Sigmoid colon (tissue), 7 donors: ENCODE measurements around the gene SPIRE1. TPM values are rescaled to one million over a fixed set of nuclear protein-coding genes. Genes with fewer than 3 reads are reported as not detected.

Experiments
- DNase-seq: peaks from one replicate; pipeline ENCODE4 v3.0.0-alpha.2; 2019
- H3K27ac ChIP-seq, 4 donors: fragments of 200-600 bp; sonication (generic); one replicate each; pipeline ENCODE4 v1.5.1; 2016 to 2019; ENCODE audit warnings: mild to moderate bottlenecking in 1 of 4
- H3K27me3 ChIP-seq, 3 donors: fragments of 200-600 bp; sonication (generic); one replicate each; pipeline ENCODE4 v1.5.1; 2019; ENCODE audit warnings: mild to moderate bottlenecking in 1 of 3
- H3K36me3 ChIP-seq, 4 donors: fragments of 200-600 bp; sonication (generic); one replicate each; pipeline ENCODE4 v1.5.1; 2016 to 2019
- H3K4me1 ChIP-seq, 4 donors: fragments of 200-600 bp; sonication (generic); one replicate each; pipeline ENCODE4 v1.5.1; 2017 to 2019
- H3K4me3 ChIP-seq, 4 donors: fragments of 200-600 bp; sonication (generic); one replicate each; pipeline ENCODE4 v1.5.1; 2017 to 2019; ENCODE audit warnings: mild to moderate bottlenecking in 2 of 4, moderate library complexity in 1 of 4
- H3K9me3 ChIP-seq, 4 donors: fragments of 200-600 bp in 3 of 4; sonication (generic) in 3 of 4; one replicate each; pipeline versions ENCODE4 v1.5.1 to v1.6.1; 2013 to 2019
- EP300 ChIP-seq, 4 donors: sonication (generic); formaldehyde crosslinking; IDR thresholded peaks; one replicate each; pipeline ENCODE4 v1.6.1; 2017; ENCODE audit warnings: antibody characterized with exemption in 4 of 4
- POLR2A ChIP-seq, 2 donors: fragments of 450-650 bp; IDR thresholded peaks; one replicate each; pipeline ENCODE4 v1.6.1; 2016; ENCODE audit warnings: antibody characterized with exemption in 2 of 2, mild to moderate bottlenecking in 2 of 2, moderate library complexity in 2 of 2
- POLR2AphosphoS5 ChIP-seq, 4 donors: sonication (generic); formaldehyde crosslinking; IDR thresholded peaks; one replicate each; pipeline ENCODE4 v1.6.1; 2017; ENCODE audit warnings: antibody characterized with exemption in 4 of 4
- WGBS, 2 donors: extraction: QIAGEN DNeasy Blood & Tissue Kit; methylation state at CpG; one replicate each; pipeline ENCODE4 v1.1.7; 2013; 5-methylcytosine and 5-hydroxymethylcytosine counted together
- intact Hi-C: fragments of 100-400 bp; cut with DNase I; formaldehyde crosslinking; loops from one replicate; pipeline ENCODE4 v1.15.1; 2023
- polyA plus RNA-seq, 3 donors: library from polyadenylated mRNA; stranded (reverse); fragments of 200-250 nt; gene quantifications; one replicate each; pipeline ENCODE4 v1.2.3, GENCODE V29; 2013
- total RNA-seq, 4 donors: library from RNA; depleted of rRNA; stranded (reverse); fragments of >200 nt; gene quantifications; one replicate each; pipeline ENCODE4 v1.1.0, GENCODE V29; 2016
- TF ChIP-seq, protein P1 (sequence below), 4 experiments: fragments of 450-650 bp in 3 of 4; fragments of 200-600 bp in 1 of 4; IDR thresholded peaks; one replicate each; pipeline ENCODE4 v1.5.1; 2016 to 2019; ENCODE audit warnings: antibody characterized with exemption in 4 of 4, mild to moderate bottlenecking in 3 of 4, moderate library complexity in 2 of 4
- donor health status: healthy with polysubstance abuse.
- donor health status: Bipolar disorder and iron deficiency.
- donor health status: healthy.

The SPIRE1 gene
- total and polyA plus RNA-seq, 7 donors: 2.1 to 31.6 (median 22.7) TPM

DNA sequence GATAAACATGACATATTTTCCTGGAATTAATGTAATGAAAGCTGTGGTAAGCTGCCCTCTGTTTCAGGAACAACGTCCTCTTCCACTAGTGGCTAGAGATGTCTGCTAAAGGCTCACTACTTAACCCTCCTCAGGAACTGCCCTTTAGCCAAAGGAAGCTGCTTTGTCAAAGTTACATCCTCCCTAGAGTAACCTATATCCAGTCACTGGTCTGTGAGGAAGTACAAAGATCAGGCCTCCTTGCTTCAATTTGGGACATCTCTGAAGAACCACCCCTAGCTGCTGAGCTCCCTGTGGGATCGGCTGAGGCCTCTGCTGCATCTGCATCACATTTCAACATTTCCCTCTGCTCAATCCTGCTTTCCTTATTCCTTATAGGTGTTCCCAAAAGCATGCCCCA lies 142.4 kb downstream of the SPIRE1 start:
- DNase-seq: no peak
- no peak overlapping the region for H3K27ac ChIP-seq
- TF ChIP-seq POLR2AphosphoS5 (IDR thresholded peaks at IDR 0.05) (no peak), EP300 (IDR thresholded peaks at IDR 0.05) (no peak), POLR2A (IDR thresholded peaks at IDR 0.05) (no peak)
- TF ChIP-seq, protein P1, sequence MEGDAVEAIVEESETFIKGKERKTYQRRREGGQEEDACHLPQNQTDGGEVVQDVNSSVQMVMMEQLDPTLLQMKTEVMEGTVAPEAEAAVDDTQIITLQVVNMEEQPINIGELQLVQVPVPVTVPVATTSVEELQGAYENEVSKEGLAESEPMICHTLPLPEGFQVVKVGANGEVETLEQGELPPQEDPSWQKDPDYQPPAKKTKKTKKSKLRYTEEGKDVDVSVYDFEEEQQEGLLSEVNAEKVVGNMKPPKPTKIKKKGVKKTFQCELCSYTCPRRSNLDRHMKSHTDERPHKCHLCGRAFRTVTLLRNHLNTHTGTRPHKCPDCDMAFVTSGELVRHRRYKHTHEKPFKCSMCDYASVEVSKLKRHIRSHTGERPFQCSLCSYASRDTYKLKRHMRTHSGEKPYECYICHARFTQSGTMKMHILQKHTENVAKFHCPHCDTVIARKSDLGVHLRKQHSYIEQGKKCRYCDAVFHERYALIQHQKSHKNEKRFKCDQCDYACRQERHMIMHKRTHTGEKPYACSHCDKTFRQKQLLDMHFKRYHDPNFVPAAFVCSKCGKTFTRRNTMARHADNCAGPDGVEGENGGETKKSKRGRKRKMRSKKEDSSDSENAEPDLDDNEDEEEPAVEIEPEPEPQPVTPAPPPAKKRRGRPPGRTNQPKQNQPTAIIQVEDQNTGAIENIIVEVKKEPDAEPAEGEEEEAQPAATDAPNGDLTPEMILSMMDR (IDR thresholded peaks at IDR 0.05): no peak
- WGBS, 2 donors: 74 to 79% methylated on average over 2 of the region's 2 CpGs
- H3K4me1 ChIP-seq: peaks cover 0 to 18% (median 14%) of the 10 kb centered on the region in 4 donors
- no peaks in the 10 kb centered on the region for H3K27me3 ChIP-seq
- H3K9me3 ChIP-seq: no peaks in the 10 kb centered on the region
- intact Hi-C loops: no loop called here
- H3K4me3 ChIP-seq: no peak overlapping the region
- peaks cover 0 to 13% (median 3%) of the 10 kb centered on the region in 4 donors for H3K36me3 ChIP-seq

DNA sequence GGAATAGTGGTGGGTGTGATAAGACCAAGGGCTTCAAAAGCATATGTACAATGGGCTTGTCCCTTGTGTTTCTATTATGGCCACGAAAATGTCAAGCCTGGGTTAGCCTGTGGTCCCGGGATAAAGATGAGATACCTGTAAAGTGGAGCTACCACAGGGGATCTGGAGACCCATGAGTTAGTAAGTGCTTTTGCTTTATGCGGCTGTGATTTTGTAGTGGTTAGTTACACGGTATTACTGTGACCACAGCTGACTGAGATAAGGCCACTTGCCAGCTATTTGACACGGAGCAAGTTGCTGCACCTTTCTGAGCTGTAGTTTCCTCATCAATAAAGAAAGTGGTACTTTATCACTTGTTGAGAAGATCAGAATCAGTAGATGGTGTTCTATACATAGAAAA lies 150.9 kb downstream of the SPIRE1 start:
- intact Hi-C loops: no loop called here

DNA sequence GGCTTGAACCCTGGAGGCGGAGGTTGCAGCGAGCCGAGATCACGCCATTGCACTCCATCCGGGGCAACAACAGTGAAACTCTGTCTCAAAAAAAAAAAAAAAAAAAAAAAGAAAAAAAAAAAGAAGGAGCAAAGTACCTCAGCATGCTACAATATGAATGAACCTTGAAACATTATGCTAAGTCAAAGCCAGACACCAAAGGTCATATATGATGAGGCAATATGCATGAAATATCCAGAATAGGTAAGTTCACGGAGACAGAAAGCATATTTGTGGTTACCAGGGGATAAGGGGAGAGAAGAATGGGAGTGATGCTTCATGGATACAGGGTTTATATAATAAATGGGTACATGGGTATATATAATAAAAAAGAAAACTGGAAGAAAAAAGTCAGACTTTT lies 156.9 kb downstream of the SPIRE1 start:
- intact Hi-C loops: no loop called here
- no peak overlapping the region for H3K4me3 ChIP-seq
- no peak overlapping the region for H3K27ac ChIP-seq
- 95 to 96% methylated on average over 6 of the region's 6 CpGs for WGBS, 2 donors
- no peaks in the 10 kb centered on the region for H3K4me1 ChIP-seq
- peaks cover 0 to 21% (median under 1%) of the 10 kb centered on the region in 4 donors for H3K36me3 ChIP-seq
- no peaks in the 10 kb centered on the region for H3K9me3 ChIP-seq
- no peak for DNase-seq
- H3K27me3 ChIP-seq: no peaks in the 10 kb centered on the region
- TF ChIP-seq, protein P1 (IDR thresholded peaks at IDR 0.05): no peak
- TF ChIP-seq POLR2A (IDR thresholded peaks at IDR 0.05) (no peak), POLR2AphosphoS5 (IDR thresholded peaks at IDR 0.05) (no peak), EP300 (IDR thresholded peaks at IDR 0.05) (no peak)

More for the DNA sequence above, 150.9 kb downstream of the SPIRE1 start:
- no peak for TF ChIP-seq POLR2A (IDR thresholded peaks at IDR 0.05)
- no peak for TF ChIP-seq POLR2AphosphoS5 (IDR thresholded peaks at IDR 0.05)
- no peak for TF ChIP-seq EP300 (IDR thresholded peaks at IDR 0.05)
- TF ChIP-seq, protein P1 (IDR thresholded peaks at IDR 0.05): no peak
- no peak overlapping the region for H3K27ac ChIP-seq
- no peak overlapping the region for H3K4me3 ChIP-seq
- no peaks in the 10 kb centered on the region for H3K9me3 ChIP-seq
- H3K4me1 ChIP-seq: no peaks in the 10 kb centered on the region
- WGBS, 2 donors: 86 to 89% methylated on average over 5 of the region's 5 CpGs
- peaks cover 0 to 45% (median 3%) of the 10 kb centered on the region in 4 donors for H3K36me3 ChIP-seq
- no peaks in the 10 kb centered on the region for H3K27me3 ChIP-seq
- DNase-seq: no peak

DNA sequence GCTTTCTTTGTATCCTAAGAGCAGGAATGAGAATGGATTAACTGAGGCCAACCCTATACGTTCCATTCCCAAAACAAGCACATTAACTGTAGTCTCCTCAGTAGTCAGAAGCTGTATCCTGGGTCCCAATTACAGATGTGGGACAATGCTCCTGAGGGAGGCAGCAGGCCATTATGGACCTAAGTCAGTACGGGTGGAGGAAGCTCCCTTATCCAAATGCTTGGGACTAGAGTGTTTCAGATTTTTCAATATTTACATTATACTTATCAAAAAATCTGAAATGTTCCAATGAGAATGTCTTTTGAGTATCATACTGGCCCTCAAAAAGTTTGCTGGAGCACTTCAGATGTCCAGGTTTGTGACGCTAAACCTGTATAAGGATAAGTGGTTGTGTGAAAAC lies 160.1 kb downstream of the SPIRE1 start:
- H3K27me3 ChIP-seq: no peaks in the 10 kb centered on the region
- no peaks in the 10 kb centered on the region for H3K9me3 ChIP-seq
- intact Hi-C loops: no loop called here
- H3K27ac ChIP-seq: no peak overlapping the region
- no peak for DNase-seq
- TF ChIP-seq, protein P1 (IDR thresholded peaks at IDR 0.05): no peak
- TF ChIP-seq POLR2AphosphoS5 (IDR thresholded peaks at IDR 0.05) (no peak), POLR2A (IDR thresholded peaks at IDR 0.05) (no peak), EP300 (IDR thresholded peaks at IDR 0.05) (no peak)
- no peaks in the 10 kb centered on the region for H3K4me1 ChIP-seq
- no peak overlapping the region for H3K4me3 ChIP-seq
- whole genome bisulfite sequencing, 2 donors: 90 to 91% methylated on average over 3 of the region's 3 CpGs
- H3K36me3 ChIP-seq: peaks cover 0 to 26% (median 5%) of the 10 kb centered on the region in 4 donors

GRCh38 chr18:12497296-12497695 lies 160.6 kb downstream of the SPIRE1 start:
- no peaks in the 10 kb centered on the region for H3K27me3 ChIP-seq
- H3K4me1 ChIP-seq: no peaks in the 10 kb centered on the region
- WGBS, 2 donors: 84 to 87% methylated on average over 2 of the region's 2 CpGs
- no peak for DNase-seq
- no peak overlapping the region for H3K4me3 ChIP-seq
- H3K27ac ChIP-seq: no peak overlapping the region
- TF ChIP-seq EP300 (IDR thresholded peaks at IDR 0.05) (no peak), POLR2A (IDR thresholded peaks at IDR 0.05) (no peak), POLR2AphosphoS5 (IDR thresholded peaks at IDR 0.05) (no peak)
- TF ChIP-seq, protein P1 (IDR thresholded peaks at IDR 0.05): no peak
- intact Hi-C loops: no loop called here
- peaks cover 0 to 26% (median 5%) of the 10 kb centered on the region in 4 donors for H3K36me3 ChIP-seq
- no peaks in the 10 kb centered on the region for H3K9me3 ChIP-seq
